Measurements from ENCODE around the gene ARHGEF38.

ARHGEF38 gene

GRCh38 chr4:105710012-105710600 is 157.7 kb downstream of the ARHGEF38 start:
- no peaks in the 10 kb centered on the region for H3K9me2 ChIP-seq (ENCODE audit: low read depth, low read length)
- no peaks in the 10 kb centered on the region for H3K9me3 ChIP-seq (ENCODE audit: low read length)
- H3K79me2 ChIP-seq (ENCODE audit: insufficient read depth, low read length), result peaks cover 86% of the 10 kb centered on the region
- no peaks in the 10 kb centered on the region for H4K20me1 ChIP-seq (ENCODE audit: insufficient read depth, low read length)
- peaks cover 65% of the 10 kb centered on the region for H3K4me1 ChIP-seq (ENCODE audit: insufficient read depth, low read length, severe bottlenecking)
- peaks cover 3% of the 10 kb centered on the region; the same call in 1 of the 2 replicates for H3F3A ChIP-seq (ENCODE audit: insufficient read depth, low read length)
- H3K36me3 ChIP-seq (ENCODE audit: insufficient read depth, low read length), result no peaks in the 10 kb centered on the region
- H3K4me2 ChIP-seq (ENCODE audit: low read length), result peak overlapping the region; percentile 84
- no peak overlapping the region for H3K27ac ChIP-seq (ENCODE audit: low read depth, low read length, poor library complexity, severe bottlenecking)
- peak overlapping the region; percentile 93 for H3K4me3 ChIP-seq (ENCODE audit: low read depth, low read length, poor library complexity, severe bottlenecking)
- H3K27me3 ChIP-seq (ENCODE audit: insufficient read depth, low read length), result no peaks in the 10 kb centered on the region
- no peak overlapping the region for H2AFZ ChIP-seq (ENCODE audit: low read length)
- TF ChIP-seq EZH2 (IDR thresholded peaks at IDR 0.05; ENCODE audit: borderline replicate concordance, low read length), result no peak
- TF ChIP-seq, protein P1, sequence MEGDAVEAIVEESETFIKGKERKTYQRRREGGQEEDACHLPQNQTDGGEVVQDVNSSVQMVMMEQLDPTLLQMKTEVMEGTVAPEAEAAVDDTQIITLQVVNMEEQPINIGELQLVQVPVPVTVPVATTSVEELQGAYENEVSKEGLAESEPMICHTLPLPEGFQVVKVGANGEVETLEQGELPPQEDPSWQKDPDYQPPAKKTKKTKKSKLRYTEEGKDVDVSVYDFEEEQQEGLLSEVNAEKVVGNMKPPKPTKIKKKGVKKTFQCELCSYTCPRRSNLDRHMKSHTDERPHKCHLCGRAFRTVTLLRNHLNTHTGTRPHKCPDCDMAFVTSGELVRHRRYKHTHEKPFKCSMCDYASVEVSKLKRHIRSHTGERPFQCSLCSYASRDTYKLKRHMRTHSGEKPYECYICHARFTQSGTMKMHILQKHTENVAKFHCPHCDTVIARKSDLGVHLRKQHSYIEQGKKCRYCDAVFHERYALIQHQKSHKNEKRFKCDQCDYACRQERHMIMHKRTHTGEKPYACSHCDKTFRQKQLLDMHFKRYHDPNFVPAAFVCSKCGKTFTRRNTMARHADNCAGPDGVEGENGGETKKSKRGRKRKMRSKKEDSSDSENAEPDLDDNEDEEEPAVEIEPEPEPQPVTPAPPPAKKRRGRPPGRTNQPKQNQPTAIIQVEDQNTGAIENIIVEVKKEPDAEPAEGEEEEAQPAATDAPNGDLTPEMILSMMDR (IDR thresholded peaks at IDR 0.05; ENCODE audit: low read length), result no peak
- peak overlapping the region; percentile 88; the same call in 1 of the 2 replicates for H3K9ac ChIP-seq (ENCODE audit: low read length)

DNA sequence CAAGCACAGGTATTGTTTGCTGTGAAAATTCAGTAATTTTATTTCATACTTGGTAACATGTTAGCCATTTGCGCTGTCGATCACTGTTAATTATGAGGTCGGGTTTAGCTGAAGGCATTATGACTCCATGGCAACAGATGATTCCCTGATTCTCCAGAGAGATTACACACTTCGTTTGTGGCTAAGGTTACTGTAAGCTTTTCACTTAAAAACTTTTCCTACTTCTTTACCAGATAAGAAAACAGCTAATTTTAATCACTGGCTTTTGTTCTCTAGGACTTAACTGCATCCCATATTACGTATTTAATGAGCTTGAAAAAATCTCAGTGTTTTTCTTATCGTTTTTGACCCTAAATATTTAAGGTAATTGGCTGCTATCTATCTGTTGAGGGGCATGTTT is 158.3 kb downstream of the ARHGEF38 start:
- TF ChIP-seq, protein P1 (IDR thresholded peaks at IDR 0.05; ENCODE audit: low read length), result no peak
- TF ChIP-seq EZH2 (IDR thresholded peaks at IDR 0.05; ENCODE audit: borderline replicate concordance, low read length), result no peak
- H3F3A ChIP-seq (ENCODE audit: insufficient read depth, low read length), result peaks cover 3% of the 10 kb centered on the region; the same call in 1 of the 2 replicates
- H3K36me3 ChIP-seq (ENCODE audit: insufficient read depth, low read length), result no peaks in the 10 kb centered on the region
- H3K27ac ChIP-seq (ENCODE audit: low read depth, low read length, poor library complexity, severe bottlenecking), result no peak overlapping the region
- H3K4me1 ChIP-seq (ENCODE audit: insufficient read depth, low read length, severe bottlenecking), result peaks cover 67% of the 10 kb centered on the region
- no peaks in the 10 kb centered on the region for H3K9me2 ChIP-seq (ENCODE audit: low read depth, low read length)
- H3K9ac ChIP-seq (ENCODE audit: low read length), result no peak overlapping the region
- no peaks in the 10 kb centered on the region for H3K9me3 ChIP-seq (ENCODE audit: low read length)
- H3K4me3 ChIP-seq (ENCODE audit: low read depth, low read length, poor library complexity, severe bottlenecking), result no peak overlapping the region
- no peaks in the 10 kb centered on the region for H4K20me1 ChIP-seq (ENCODE audit: insufficient read depth, low read length)
- H2AFZ ChIP-seq (ENCODE audit: low read length), result no peak overlapping the region
- H3K4me2 ChIP-seq (ENCODE audit: low read length), result no peak overlapping the region
- peaks cover 83% of the 10 kb centered on the region for H3K79me2 ChIP-seq (ENCODE audit: insufficient read depth, low read length)
- no peaks in the 10 kb centered on the region for H3K27me3 ChIP-seq (ENCODE audit: insufficient read depth, low read length)

- peaks cover 62% of the 10 kb centered on the region for H3K79me2 ChIP-seq (ENCODE audit: insufficient read depth, low read length)
Observed at GRCh38 chr4:105712766-105713165, 160.3 kb downstream of the ARHGEF38 start.

More at GRCh38 chr4:105712766-105713165, 160.3 kb downstream of the ARHGEF38 start:
- Histone ChIP-seq H3F3A (ENCODE audit: insufficient read depth, low read length) (peaks cover 3% of the 10 kb centered on the region; the same call in 1 of the 2 replicates), H3K4me3 (ENCODE audit: low read depth, low read length, poor library complexity, severe bottlenecking) (no peak overlapping the region), H3K36me3 (ENCODE audit: insufficient read depth, low read length) (no peaks in the 10 kb centered on the region), H3K9me2 (ENCODE audit: low read depth, low read length) (no peaks in the 10 kb centered on the region), H3K9ac (ENCODE audit: low read length) (no peak overlapping the region), H3K27ac (ENCODE audit: low read depth, low read length, poor library complexity, severe bottlenecking) (peak overlapping the region; percentile 30), H3K4me1 (ENCODE audit: insufficient read depth, low read length, severe bottlenecking) (peaks cover 52% of the 10 kb centered on the region), H3K4me2 (ENCODE audit: low read length) (no peak overlapping the region), H3K27me3 (ENCODE audit: insufficient read depth, low read length) (no peaks in the 10 kb centered on the region), H2AFZ (ENCODE audit: low read length) (no peak overlapping the region), H4K20me1 (ENCODE audit: insufficient read depth, low read length) (no peaks in the 10 kb centered on the region), H3K9me3 (ENCODE audit: low read length) (no peaks in the 10 kb centered on the region)
- TF ChIP-seq EZH2 (IDR thresholded peaks at IDR 0.05; ENCODE audit: borderline replicate concordance, low read length), result no peak
- TF ChIP-seq, protein P1 (IDR thresholded peaks at IDR 0.05; ENCODE audit: low read length), result no peak

Data from OCI-LY1 (cell line).